ENCODE results near the gene TGFBR1.
"Not testable (repeated sequence)": the region's sequence is repeated elsewhere in the genome, so short reads cannot be mapped to it uniquely, and the experiment has no call there.

TGFBR1 gene

DNA sequence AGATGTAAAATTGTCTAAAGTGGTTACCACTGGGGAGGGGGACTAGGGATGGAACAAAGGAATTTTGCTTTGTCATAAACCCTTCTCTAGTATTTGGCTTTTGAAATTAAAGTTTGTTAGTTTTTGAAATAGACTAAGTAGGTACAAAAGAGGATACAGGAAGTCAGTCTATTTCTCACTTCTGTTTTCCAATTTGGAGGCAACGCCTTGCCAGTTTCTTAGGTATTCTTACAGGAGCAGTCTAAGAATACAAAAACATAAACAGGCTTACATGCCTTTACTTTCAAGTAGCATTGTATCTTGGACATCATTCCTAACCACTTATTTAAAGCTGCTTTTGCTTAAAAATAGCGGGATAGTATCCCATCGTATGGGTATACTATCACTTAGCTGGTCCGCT lies 82.4 kb downstream of the TGFBR1 start:
- Histone ChIP-seq H3K27me3 (ENCODE audit: insufficient read depth, low read length) (no peaks in the 10 kb centered on the region), H3K4me3 (ENCODE audit: low read length) (no peak overlapping the region), H3K4me1 (ENCODE audit: insufficient read depth, low read length) (peaks cover 3% of the 10 kb centered on the region), H3K36me3 (ENCODE audit: insufficient read depth, low read length) (no peaks in the 10 kb centered on the region), H2AFZ (ENCODE audit: low read depth, low read length) (no peak overlapping the region), H3K9me3 (ENCODE audit: low read length) (no peaks in the 10 kb centered on the region)

DNA sequence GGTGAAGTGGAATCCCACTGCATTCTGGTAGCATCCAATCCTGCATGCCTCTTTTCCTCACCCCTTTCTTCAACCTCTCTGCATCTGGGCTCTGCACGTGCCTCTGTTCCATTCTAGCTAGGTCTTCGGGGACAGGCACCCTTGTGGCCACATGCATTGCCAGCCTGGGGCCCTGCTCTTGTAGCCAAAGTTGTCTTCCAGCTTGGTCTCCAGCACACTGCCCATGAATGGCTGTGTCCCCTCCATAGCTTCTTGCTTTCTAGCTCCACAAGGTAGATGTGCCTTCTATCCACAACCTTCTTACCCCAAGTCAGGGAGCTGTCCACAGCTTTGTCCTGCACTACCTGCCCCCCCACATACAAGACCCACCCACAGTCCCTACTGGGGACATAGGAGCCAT lies 84.3 kb downstream of the TGFBR1 start:
- no peaks in the 10 kb centered on the region for H3K9me3 ChIP-seq (ENCODE audit: low read length)
- H3K4me3 ChIP-seq (ENCODE audit: low read length): no peak overlapping the region
- H2AFZ ChIP-seq (ENCODE audit: low read depth, low read length): no peak overlapping the region
- no peaks in the 10 kb centered on the region for H3K36me3 ChIP-seq (ENCODE audit: insufficient read depth, low read length)
- peaks cover 3% of the 10 kb centered on the region for H3K4me1 ChIP-seq (ENCODE audit: insufficient read depth, low read length)
- H3K27me3 ChIP-seq (ENCODE audit: insufficient read depth, low read length): no peaks in the 10 kb centered on the region

- H3K36me3 ChIP-seq (ENCODE audit: insufficient read depth, low read length): no peaks in the 10 kb centered on the region
- H3K4me1 ChIP-seq (ENCODE audit: insufficient read depth, low read length): no peaks in the 10 kb centered on the region
- no peak overlapping the region for H3K4me3 ChIP-seq (ENCODE audit: low read length)
- no peaks in the 10 kb centered on the region for H3K27me3 ChIP-seq (ENCODE audit: insufficient read depth, low read length)
- H3K9me3 ChIP-seq (ENCODE audit: low read length): no peaks in the 10 kb centered on the region
- H2AFZ ChIP-seq (ENCODE audit: low read depth, low read length): no peak overlapping the region
These were observed 85.1 kb downstream of the TGFBR1 start for GRCh38 chr9:99189887-99190596.

- Histone ChIP-seq H3K9me3 (ENCODE audit: low read length) (no peaks in the 10 kb centered on the region), H2AFZ (ENCODE audit: low read depth, low read length) (no peak overlapping the region), H3K4me1 (ENCODE audit: insufficient read depth, low read length) (no peaks in the 10 kb centered on the region), H3K4me3 (ENCODE audit: low read length) (no peak overlapping the region), H3K27me3 (ENCODE audit: insufficient read depth, low read length) (no peaks in the 10 kb centered on the region), H3K36me3 (ENCODE audit: insufficient read depth, low read length) (no peaks in the 10 kb centered on the region)
These were observed 85.8 kb downstream of the TGFBR1 start for GRCh38 chr9:99190597-99191283.

DNA sequence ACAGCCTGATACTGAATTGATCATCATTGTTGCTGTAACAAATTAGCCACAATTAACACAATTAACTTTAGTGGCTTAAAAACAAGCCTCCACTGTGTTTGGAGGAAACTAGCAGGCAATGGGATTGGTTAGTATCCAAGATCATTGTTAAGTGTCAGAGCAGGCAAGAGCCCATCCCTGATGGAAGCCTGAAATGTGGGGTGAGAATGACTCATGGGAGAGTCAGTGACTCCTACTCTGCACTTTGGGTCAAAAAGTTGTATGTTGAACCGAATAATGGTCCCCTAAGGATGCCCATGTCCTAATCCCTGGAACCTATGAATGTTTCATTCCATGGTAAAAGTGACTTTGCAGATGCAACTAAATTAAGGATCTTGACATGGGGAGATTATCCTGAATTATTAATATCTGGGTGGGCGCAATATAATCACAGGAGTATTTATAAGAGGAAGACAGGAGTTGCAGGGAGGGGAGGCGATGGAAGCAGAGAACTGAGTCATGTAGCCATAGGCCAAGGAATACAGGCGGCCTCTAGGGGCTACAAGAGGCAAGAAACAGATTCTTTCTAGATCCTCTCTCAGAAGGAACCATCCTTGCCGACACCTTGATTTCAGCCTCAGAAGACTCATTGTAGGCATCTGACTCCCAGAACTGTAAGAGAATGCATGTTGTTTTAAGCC lies 88.0 kb downstream of the TGFBR1 start:
- Histone ChIP-seq H3K4me1 (ENCODE audit: insufficient read depth, low read length) (no peaks in the 10 kb centered on the region), H3K4me3 (ENCODE audit: low read length) (no peak overlapping the region), H2AFZ (ENCODE audit: low read depth, low read length) (no peak overlapping the region), H3K9me3 (ENCODE audit: low read length) (no peaks in the 10 kb centered on the region), H3K27me3 (ENCODE audit: insufficient read depth, low read length) (no peaks in the 10 kb centered on the region), H3K36me3 (ENCODE audit: insufficient read depth, low read length) (no peaks in the 10 kb centered on the region)

- Histone ChIP-seq H3K36me3 (ENCODE audit: insufficient read depth, low read length) (no peaks in the 10 kb centered on the region), H3K4me1 (ENCODE audit: insufficient read depth, low read length) (no peaks in the 10 kb centered on the region), H3K27me3 (ENCODE audit: insufficient read depth, low read length) (no peaks in the 10 kb centered on the region), H3K4me3 (ENCODE audit: low read length) (no peak overlapping the region), H2AFZ (ENCODE audit: low read depth, low read length) (no peak overlapping the region), H3K9me3 (ENCODE audit: low read length) (no peaks in the 10 kb centered on the region)
These were observed 88.5 kb downstream of the TGFBR1 start for GRCh38 chr9:99193466-99193821.

DNA sequence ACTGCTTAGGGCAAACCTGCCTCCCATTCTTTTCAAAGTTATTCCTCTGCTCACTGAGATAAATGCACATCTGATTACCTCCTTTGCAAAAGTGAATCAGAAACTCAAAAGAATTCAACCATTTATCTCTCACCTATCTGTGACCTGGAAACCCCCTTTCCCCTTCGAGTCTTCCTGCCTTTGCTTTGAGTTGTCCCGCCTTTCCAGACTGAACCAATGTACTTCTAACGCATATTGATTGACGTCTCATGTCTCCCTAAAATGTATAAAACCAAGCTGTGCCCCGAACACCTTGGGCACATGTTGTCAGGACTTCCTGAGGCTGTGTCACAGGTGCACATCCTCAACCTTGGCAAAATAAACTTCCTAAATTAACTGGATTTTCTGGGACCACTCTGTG lies 91.6 kb downstream of the TGFBR1 start:
- not testable (repeated sequence) for H3K9me3 ChIP-seq (ENCODE audit: low read length); H3K4me1 ChIP-seq (ENCODE audit: insufficient read depth, low read length); H3K4me3 ChIP-seq (ENCODE audit: low read length); H2AFZ ChIP-seq (ENCODE audit: low read depth, low read length); H3K27me3 ChIP-seq (ENCODE audit: insufficient read depth, low read length); H3K36me3 ChIP-seq (ENCODE audit: insufficient read depth, low read length)

DNA sequence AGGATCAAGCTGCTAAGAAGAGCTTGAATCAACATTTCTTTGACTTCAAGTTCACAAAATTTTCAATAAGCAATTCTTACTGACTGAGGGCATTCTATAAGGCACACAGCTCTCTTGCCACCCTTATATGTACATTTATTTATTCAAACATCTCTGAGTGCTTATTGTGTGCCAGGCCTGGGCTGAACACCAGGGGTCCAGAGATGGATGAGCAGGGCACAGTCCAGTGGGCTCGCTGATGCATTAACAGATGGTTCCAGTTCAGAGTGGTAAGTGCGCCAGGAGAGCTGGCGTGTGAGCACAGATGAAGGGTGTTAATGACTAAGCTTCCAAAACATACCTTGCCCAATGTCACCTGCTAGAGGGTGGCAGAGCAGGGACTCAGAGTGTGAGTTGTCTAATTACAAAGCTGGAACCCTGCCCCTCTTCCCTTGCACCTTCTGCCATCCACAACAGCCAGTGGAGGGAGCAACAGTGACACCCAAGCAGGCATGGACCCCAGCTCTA lies 92.3 kb downstream of the TGFBR1 start:
- peaks cover 5% of the 10 kb centered on the region for H3K4me1 ChIP-seq (ENCODE audit: insufficient read depth, low read length)
- no peaks in the 10 kb centered on the region for H3K27me3 ChIP-seq (ENCODE audit: insufficient read depth, low read length)
- H2AFZ ChIP-seq (ENCODE audit: low read depth, low read length): no peak overlapping the region
- H3K36me3 ChIP-seq (ENCODE audit: insufficient read depth, low read length): no peaks in the 10 kb centered on the region
- no peaks in the 10 kb centered on the region for H3K9me3 ChIP-seq (ENCODE audit: low read length)
- H3K4me3 ChIP-seq (ENCODE audit: low read length): no peak overlapping the region

DNA sequence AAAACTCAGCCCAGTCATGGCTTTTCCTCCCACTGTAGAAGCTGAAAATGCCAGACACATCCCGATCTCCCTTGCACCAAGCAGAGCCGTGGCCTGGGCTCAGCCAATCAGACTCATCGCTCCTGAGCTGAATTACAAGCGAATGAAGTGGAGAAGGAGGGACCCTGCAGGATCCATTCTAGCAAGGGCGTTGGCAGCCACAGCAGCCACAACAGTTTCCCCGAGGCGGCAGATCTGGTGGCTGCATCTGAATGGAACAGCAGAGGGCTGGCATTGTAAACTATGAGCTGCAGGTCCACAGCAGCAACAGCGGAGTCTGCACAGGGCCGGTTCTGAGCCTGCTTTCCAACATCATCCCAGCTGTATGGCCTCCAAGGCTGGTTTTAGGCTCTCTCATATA lies 93.1 kb downstream of the TGFBR1 start:
- Histone ChIP-seq H3K4me1 (ENCODE audit: insufficient read depth, low read length) (peaks cover 5% of the 10 kb centered on the region), H3K4me3 (ENCODE audit: low read length) (no peak overlapping the region), H3K36me3 (ENCODE audit: insufficient read depth, low read length) (no peaks in the 10 kb centered on the region), H3K9me3 (ENCODE audit: low read length) (no peaks in the 10 kb centered on the region), H2AFZ (ENCODE audit: low read depth, low read length) (peak overlapping the region; percentile 1), H3K27me3 (ENCODE audit: insufficient read depth, low read length) (no peaks in the 10 kb centered on the region)

GRCh38 chr9:99199938-99200539 lies 95.1 kb downstream of the TGFBR1 start:
- Histone ChIP-seq H2AFZ (ENCODE audit: low read depth, low read length) (no peak overlapping the region), H3K36me3 (ENCODE audit: insufficient read depth, low read length) (no peaks in the 10 kb centered on the region), H3K4me1 (ENCODE audit: insufficient read depth, low read length) (peaks cover 5% of the 10 kb centered on the region), H3K9me3 (ENCODE audit: low read length) (no peaks in the 10 kb centered on the region), H3K4me3 (ENCODE audit: low read length) (no peak overlapping the region), H3K27me3 (ENCODE audit: insufficient read depth, low read length) (no peaks in the 10 kb centered on the region)

DNA sequence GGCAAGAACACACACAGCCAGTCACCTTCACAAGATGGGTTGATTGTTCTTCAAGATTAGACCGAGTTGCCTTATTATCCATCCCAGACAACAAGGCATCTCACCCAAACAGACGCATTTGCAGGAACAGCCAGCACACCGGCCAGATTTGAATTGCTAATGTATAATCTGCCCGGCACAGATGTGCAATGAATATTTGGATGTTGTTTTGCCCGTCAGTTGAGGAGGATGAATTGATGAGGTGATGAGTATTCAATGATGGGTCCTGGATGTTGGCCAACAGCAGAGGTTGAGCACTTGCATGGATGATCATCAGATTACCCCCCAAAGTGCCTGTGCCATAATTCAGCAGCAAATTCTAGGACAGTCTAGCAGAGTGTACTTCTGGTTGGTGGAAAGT lies 96.7 kb downstream of the TGFBR1 start:
- Histone ChIP-seq H3K27me3 (ENCODE audit: insufficient read depth, low read length) (no peaks in the 10 kb centered on the region), H3K4me3 (ENCODE audit: low read length) (no peak overlapping the region), H3K4me1 (ENCODE audit: insufficient read depth, low read length) (peaks cover 5% of the 10 kb centered on the region), H3K9me3 (ENCODE audit: low read length) (no peaks in the 10 kb centered on the region), H2AFZ (ENCODE audit: low read depth, low read length) (no peak overlapping the region), H3K36me3 (ENCODE audit: insufficient read depth, low read length) (no peaks in the 10 kb centered on the region)
